ENCODE data around the gene DNAH9.

Gene DNAH9

DNA sequence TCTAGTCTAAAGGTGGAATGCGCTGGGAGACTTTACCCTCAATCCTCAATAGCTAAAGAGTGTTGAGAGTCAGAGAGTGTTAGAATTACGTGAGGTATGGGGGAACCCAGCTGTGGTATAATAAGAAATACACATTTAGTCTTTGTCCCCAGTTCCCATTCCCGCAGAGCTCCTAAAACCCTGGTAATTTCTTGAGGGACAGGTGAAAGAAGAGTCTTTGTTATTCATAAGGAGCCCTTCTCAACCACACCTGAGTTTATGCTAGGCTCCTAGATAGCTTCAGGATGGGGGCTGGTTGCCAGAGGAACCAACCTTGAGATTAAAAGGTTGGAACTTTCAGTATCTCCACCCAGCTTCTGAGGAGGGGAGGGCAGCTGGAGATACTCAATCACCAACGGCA, 393.2 kb downstream of the DNAH9 start:
- DNase-seq, result no peak

DNA sequence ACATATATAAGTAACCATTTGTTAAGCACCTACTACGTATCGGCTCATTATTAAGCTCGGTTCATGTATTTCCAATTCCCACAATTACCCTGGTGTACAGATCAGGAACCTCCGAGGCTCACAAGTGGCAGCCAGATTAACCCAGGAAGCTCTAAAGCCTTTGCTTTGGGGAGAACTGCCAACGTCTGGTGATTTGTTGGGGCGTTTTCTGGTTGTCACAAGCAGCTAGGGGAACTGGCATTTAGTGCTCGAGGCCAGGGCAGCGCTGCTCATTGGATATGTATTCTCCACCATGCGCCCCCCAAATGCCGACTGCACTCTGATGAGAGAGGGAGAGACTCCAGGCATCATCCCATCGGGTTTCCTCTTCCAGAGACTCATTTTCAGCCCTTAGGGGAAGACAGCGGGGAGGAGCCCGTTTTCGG, 398.5 kb downstream of the DNAH9 start:
- DNase-seq, result no peak

GRCh38 chr17:11997147-11997971, 399.1 kb downstream of the DNAH9 start, which contains the start of gene ZNF18:
TSS of gene ZNF18 (minus strand) at chr17:11997475. CDS start at chr17:11992829, 4,646 bp downstream.
- no peak for DNase-seq

DNA sequence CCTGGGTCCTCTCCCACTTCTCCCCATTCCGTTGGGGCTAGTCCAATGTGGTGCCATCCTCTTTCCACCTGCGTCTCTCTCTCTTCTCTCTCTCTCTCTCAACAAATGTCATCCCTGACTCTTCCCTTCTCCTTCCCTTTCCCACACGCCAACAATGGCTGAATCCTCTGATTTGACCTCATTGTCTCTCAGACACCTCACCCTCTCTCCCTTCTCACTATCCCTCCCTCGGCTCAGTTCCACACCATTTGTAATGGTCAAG, 399.6 kb downstream of the DNAH9 start:
- DNase-seq, result no peak

DNA sequence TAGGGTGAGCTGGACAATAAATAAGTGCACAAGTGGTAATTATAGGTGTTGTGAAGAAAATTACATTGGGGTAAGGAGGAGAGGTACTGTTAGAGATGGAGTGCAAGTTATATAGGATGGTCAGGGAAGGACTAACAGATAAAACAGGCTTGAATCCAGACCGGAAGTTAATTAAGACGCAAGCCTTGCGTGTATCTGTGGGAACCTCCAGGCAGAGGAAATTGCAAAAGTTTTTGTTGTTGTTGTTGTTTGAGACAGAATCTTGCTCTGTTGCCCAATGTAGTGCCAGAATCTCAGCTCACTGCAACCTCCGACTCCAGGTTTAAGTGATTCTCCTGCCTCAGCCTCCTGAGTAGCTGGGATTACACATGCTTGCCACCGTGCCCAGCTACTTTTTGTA, 401.4 kb downstream of the DNAH9 start:
- DNase-seq, result no peak

GRCh38 chr17:12007466-12007865, 409.2 kb downstream of the DNAH9 start:
- DNase-seq, result no peak
